Fibroblast of the conjunctiva (primary cell): ENCODE results near the gene FBL.
"Not testable (repeated sequence)": the region's sequence is repeated elsewhere in the genome, so short reads cannot be mapped to it uniquely, and the experiment has no call there.

Experiments
- DNase-seq: peaks from one replicate; pipeline ENCODE4 v3.0.0-alpha.2; 2010; ENCODE audit warnings: low read depth

Gene FBL

DNA sequence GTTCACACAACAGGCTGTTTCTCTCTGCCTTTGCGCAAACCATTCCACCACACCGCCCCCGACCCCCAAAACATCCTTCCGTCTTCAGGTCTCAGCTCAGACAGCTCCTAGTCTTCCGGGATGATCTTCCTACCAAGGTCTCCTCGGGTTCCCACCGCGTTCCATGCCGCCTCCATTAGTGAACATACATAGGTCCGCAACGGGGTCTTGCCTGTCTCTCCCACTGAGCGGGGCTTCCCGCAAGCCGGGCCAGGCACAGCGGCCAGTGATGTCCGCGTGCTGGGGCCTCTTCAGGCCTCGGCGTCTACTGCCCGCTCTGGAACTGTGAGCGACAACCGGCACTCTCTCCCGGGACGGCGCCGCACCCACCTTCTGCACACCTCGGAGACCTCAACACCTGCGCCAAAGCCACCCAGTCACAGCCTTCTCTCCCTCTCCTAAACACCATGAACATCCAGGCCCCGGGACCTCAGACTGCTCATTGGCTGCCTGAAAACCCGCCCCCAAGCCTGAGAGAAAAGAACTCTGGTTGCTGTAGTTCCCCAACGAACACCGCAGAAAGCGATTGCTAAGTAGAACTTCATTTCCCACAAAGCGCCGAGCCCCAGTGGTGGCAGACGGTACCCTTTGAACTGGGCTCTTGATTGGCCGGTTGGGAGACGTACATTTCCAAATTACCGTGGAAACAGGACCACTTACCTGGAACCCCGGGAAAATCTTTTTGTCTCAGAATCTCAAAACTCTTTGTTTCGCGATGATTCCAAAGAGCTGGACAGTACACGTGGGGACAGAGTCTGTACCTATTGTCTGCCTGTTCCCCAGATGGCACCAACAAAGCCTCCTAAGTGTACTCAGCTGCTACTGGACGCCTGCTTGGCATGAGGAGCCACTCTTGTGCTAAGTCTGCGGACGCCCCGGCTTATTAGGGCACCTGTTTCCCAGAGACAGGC lies 21.8 kb downstream of the FBL start:
- peak; percentile 90 for DNase-seq

DNA sequence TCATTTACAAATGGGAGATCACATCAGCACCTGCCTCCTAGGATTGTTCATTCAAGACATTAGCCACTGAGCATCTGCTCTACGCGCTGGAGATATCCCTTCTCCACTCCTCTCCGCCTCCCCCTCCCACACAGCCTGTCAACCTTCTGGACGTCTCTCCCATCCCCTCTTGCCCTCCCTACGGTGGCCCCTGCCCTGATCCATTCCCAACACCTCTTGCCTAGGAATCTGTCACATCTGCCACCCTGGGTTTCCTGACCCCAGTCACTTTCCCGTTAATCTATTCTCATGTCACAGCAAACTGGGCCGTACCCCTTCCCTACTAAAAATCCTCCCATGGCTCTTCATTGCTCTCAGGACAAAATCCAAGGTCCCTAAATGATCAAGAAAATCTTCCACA lies 22.5 kb downstream of the FBL start:
- no peak for DNase-seq

DNA sequence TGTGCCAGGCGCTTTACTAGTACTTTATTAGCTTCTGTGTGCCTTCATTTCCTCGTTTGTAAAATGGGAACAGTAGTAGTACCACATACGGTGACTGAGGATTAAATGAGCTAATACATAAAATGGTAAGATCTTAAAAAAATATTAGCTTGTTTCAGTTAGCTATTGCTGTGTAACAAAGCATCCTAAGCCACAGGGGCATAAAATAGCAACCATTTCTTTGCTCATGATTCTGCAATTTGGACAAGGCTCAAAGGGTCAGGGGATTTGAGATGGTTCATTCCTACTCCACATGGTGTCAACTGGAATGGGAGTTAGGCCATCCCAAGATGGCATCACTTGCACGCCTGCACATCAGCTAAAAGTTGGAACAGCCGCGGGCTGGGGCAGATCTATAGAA lies 25.5 kb downstream of the FBL start:
- DNase-seq, result no peak

DNA sequence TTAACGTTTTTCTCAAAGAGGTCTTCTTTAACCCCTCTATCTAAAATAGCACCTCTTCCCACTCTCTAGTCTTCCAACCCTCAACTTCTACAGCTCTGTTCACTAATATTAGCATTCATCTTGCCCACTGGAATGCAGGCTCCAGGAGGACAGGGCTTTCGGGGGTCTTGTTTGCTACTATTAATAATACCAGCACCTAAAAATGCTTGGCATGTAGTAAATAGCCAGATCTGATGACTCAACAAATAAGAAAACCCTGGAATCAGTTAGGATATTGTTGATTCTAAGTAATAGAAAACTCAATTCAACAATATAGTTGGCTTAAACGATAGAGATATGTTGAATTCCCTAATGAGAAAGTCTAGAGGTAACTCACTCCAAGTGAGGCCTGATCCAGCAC lies 26.4 kb downstream of the FBL start:
- DNase-seq, result no peak

DNA sequence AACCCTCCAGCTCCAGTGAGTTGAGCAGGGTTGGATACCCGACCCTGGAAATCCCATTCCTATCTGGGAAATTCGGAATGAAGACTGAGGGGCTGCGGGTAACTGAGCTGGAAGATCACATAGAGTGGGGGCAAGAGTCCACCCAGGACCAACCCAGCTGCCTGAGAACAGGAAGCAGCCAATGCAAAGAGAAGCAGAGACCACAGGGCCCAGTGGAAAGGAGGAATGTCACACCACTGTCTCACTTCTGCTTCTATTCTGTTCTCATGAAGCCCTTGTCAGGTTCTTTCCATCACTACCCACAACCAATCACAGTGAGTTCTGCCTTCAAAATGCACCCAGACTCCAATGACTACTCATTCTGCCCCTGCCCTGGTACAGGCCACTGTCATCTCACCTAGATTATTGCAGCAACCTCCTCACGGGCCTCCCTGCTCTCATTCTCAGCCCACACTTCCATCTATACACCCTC lies 27.5 kb downstream of the FBL start:
- no peak for DNase-seq

DNA sequence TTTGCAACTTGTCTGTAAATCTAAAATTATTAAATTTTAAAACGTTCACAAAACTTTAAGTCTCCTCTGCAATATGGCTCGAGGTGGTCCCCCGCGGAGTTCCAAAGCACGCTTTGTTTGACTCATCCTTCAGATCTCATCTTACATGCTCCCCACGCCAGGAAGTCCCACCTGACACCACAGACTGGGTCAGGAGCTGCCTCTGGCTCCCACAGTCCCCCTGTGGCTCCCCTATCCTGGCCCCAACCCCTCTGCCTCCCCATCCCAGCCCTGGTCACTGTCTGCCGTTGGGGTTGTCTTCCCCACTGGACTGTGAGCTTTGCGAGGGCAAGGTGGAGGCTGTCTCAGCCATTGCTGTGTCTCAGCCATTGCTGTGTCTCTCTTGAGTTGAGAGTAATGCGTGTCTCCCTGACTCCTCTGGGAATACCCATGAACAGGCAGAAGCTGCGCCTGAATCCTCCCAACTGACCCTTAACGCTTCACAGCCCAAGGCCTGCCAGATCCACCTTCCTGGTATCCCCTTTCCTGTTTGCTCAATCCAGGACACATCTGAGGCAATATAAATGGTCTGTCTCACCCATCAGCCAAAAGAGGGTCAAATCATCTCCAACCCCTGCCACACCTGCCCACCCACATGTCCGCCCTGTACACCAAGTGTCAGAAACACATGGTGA lies 28.2 kb downstream of the FBL start:
- no peak for DNase-seq

DNA sequence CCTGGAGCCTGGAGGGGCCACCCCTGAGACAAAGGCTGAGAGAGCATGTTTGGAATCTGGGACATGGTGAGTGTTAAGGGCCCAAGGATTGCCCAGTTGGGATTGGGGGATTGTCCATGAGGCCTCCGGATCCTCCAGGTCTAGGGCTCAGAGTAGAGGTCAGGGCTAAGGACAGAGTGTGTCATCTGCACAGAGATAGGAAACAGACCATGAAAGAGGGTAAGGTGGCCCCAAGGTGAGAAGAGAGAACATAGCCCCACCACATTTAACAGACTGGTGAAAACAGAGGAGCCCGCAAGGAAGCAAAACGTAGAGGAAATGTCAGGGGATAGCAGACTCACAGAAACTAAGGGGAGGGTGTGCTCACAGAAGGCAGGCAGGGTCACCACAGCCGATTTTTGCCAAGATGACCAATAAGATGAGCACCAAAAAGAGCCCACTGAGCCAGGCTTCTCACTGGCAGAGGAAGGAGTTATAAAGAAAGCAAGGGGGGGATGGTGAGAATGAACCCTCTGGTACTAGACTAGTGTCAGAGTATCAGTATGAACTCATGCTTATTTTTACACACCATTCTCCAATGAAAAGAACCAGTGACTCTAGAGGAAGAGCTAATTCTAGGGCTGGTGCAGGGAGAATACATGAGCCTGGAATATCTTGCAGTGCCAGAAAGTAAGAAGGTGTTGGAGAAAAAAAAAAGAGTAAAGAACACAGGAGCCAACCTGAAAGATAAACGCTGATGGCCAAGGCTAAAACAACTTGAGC lies 29.7 kb downstream of the FBL start:
- no peak for DNase-seq

DNA sequence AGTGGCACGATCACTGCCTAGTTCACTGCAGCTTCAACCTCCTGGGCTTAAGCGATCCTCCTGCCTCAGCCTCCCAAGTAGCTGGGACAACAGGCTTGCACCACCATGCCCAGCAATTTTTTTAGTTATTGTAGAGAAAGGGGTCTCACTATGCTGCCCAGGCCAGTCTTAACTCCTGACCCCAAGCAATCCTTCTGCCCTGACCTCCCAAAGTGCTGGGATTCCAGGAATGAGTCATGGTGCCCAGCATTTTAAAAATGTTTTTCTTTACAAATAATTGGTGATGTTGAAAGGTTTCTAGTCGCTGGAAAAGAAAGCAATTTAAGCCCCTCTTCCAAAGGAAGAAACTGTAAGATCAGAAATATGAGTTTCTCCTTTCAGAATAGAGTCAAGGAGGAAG lies 31.6 kb downstream of the FBL start:
- no peak for DNase-seq

DNA sequence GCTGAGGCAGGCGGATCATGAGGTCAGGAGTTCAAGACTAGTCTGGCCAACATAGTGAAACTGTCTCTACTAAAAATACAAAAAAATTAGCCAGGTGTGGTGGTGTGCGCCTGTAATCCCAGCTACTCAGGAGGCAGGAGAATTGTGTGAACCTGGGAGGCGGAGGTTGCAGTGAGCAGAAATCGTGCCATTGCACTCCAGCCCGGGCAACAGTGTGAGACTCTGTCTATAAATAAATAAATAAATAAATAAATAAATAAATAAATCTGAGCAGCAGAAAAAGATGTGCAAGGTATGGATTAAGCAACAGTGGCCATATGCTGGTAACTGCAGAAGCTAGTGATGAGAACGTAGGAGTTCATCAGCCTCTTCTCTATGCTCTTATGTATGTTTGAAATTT lies 32.1 kb downstream of the FBL start:
- DNase-seq, result not testable (repeated sequence)

DNA sequence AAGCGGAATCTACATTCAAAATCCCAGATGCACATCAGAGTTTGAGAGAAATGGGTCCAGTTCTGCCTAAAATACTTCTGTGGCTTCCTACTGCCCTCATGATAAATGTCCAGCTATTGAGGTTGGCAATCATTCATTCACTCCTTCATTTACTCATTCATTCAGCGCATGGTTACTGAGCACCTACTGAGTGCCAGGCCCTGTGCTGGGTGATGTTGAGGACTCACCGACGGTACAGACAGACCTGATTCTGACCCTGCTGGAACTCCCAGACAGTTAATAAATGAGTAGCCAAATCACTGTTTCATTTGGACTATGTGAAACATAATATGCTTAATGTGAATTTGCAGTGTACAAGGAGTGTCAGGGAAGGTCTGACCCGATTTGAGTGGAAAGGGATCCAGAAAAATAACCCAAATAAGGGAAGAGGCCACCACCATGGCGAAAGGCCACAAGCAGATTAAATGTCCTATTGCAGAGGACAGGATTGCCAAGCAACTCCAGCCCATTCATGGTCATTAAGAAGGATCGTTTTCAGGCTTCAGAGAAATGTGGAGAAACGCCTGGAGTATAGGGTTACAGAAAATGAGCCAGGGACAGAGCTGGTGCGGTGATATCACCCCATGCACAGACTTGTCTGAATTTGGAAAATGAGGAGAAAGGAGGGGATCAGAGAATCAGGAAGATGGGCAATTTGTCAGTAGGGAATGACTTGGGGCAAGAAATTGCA lies 32.8 kb downstream of the FBL start:
- DNase-seq, result no peak

DNA sequence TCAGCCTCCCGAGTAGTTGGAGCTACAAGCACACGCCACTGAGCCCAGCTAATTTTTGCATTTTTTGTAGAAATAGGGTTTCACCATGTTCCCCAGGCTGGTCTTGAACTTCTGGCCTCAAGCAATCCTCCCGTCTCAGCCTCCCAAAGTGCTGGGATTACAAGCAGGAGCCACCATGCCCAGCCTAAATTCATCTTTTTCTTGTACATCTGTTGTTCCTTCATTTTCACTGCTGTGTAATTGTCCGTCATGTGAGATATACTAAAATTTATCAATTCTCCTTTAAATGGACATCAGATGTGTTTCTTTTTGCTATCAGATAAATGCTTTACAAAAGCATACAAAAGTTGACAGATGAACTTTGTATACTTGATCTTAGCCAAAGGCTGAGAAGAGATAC lies 35.1 kb downstream of the FBL start:
- DNase-seq, result no peak

DNA sequence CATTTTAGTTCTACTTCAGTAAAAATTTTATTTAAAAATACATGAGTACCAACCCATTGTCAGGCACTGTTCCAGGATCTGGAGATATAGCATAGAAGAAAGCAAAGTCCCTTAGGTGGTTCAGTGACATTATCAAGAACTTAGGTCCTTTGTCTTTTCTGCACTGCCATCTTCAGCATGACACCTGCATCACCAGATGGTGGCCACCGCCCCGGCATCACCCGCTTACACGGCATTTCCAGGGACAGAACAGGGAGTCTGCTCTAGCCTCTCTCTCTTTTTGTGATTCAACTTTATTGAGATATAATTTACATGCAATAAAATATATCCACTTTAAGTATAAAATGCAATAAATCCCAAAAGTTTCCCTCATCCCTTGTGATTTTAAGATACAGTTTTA lies 35.8 kb downstream of the FBL start:
- no peak for DNase-seq

DNA sequence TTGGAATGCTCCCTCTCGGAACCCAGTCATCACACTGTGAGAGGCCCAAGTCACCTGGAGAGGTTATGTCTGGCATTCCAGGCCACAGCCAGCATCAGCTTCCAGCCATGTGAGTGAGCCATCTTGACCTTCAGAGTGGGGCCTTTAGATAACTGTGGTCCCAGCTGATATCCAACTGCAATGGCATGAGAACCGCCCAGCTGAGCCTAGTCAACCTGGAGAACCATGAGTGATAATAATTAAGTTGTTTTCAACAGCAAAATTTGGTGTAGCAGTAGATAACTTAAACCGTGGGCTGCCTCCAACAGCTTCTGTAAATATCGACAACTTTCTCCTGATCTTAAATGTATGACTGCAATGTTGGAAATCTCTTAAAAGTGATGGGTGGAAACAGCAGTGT lies 36.8 kb downstream of the FBL start:
- no peak for DNase-seq

DNA sequence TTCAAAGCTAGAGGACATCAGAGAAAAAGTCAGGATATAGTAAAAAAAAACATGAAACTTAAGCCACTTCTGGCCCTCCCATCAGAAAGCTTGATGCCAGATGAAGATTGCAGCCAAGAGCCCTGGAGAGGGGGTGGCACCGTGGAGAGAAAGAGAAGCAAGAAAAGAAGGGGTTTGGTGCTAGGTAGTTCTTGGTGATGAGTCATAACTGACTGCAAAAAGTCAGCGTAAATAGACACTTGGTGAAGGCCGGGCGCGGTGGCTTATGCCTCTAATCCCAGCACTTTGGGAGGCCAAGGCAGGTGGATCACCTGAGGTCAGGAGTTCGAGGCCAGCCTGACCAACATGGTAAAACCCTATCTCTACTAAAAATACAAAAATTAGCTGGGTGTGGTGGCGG lies 37.5 kb downstream of the FBL start:
- not testable (repeated sequence) for DNase-seq

DNA sequence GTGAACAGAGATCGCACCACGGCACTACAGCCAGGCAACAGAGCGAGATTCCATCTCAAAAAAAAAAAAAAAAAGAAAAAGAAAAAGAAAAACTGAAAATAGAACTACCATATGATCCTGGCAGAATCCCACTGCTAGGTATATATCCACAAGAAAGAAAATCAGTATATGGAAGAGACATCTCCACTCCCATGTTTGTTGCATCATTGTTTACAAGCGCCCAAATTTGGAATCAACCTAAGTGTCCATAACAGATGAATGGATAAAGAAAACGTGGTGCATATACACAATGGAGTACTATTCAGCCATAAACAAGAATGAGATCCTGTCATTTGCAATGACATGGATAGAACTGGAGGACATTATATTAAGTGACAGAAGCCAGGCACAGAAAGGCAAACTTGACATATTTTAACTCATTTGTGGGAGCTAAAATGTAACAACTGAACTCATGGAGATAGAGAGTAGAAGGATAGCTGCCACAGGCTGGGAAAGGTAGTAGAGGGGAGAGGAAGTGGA lies 38.3 kb downstream of the FBL start:
- no peak for DNase-seq

DNA sequence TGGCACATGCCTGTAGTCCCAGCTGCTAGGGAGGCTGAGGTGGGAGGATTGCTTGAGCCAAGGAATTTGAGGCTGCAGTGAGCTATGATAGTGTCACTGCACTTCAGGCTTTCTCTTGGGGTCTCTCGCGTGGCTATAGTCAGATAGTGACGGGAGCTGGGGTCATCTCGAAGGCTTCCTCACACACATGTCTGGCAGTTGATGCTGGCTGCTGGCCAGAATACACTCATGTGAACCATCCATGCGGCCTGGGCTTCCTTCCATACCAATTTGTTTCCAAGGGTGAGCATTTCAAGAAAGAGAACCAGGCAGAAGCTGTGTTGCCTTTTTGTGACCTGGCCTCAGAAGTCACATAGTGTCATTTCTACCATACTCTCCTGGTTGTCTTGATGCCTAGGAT lies 41.1 kb downstream of the FBL start:
- no peak for DNase-seq

DNA sequence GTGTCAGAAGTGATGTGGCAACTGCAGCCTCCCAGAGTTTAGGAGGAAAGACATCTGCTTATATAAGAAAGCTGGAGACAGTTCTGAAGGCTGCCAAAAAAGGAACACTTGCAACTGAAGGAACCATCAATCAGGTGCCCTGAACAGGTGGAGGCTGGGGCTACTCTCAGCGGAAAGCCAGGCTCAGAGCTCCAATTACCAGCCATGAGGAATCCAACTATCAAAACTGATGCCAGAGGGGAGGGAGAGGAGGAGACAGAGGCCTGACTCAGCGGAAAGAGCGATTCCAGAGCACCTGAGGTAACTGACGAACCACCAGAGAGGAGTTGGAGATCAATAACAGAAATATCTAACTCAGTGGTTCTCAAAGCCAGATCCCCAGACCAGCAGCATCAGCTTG lies 43.2 kb downstream of the FBL start:
- no peak for DNase-seq

DNA sequence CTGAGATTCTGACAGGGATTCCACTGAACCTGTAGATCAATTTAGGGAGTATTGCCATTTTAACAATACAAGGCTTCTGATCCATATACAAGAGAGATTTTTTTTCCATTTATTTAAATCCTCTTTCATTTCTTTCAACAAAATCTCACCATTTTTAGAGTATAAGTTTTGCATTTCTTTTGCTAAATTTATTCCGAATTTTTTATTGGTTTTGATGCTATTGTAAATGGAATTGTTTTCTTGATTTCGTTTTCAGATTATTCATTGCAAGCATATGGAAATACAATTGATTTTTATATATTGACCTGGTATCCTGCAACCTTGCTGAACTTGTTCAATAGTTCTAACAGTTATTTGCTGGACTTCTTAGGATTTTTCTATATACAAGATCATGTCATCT lies 49.1 kb downstream of the FBL start:
- no peak for DNase-seq

DNA sequence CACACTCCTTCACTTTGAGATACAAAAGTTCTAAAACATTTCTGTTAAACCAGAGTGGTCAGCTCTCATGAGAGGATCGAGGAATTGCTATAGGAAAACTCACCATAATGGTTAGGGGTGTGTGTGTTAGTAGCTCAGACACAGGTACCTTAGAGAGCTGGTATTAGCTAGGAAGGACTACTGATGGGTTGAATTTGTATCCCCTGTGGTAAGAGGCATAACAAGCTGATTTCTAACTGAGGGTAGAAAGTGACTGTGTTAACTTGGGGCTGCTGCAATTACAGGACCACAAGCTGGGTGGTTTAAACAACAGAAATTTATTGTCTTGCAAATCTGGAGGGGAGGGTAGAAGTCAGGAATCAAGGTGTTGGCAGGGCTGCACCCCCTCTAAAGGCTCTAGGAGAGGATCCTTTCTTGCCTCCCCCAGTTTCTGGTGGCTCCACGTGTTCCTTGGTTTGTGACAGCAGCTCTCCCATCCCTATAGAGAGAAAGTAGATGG lies 50.1 kb downstream of the FBL start:
- DNase-seq, result no peak

DNA sequence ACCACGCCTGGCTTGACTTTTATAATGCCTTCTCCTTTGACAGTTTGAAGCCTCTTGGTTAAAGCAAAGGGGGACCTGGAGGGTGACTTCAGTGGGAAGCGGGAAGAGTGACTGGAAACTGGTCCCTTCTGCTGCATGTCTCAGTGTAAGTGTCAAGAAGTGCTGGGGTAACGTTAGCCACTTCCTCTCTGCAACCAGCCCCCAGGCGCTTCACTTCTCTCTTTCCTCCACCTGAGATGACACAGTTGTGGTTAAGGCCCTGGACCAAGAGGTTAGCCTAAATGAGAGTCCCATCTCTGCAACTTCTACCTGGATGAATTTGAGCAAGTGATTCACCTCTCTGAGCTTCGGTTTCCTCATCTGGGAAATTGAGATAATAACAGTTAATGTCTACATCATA lies 51.2 kb downstream of the FBL start:
- no peak for DNase-seq

DNA sequence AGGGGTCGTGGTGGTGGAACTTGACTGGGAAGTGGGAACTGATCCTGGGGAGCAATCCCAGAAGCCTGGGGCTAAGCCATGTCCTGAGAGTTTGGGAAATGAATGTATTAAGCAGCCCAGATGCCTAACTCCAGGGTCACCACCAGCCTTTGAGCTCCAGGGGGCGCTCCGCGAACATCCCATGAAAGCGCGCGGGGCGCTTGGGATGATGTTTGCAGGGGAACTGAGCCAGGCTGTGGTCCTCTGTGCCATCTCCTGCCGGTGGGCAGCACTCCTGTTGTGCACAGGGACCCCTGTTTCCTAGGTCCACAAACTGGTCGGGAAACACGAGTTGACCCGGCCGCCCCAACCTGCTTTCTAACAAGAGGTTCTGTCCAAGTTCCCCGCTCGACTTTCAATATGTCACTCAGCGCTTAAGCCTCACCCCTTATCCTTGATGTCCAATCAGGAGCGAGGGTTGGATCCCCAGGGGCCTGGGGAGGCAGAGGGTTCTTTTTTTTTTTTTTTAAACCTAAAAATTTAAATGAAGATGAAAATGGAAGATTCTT lies 53.1 kb downstream of the FBL start:
- DNase-seq, result peak; percentile 57
